Gastrocnemius medialis (tissue), 4 donors: ENCODE data around the gene SPATS2L.

Experiments
- CTCF ChIP-seq, 5 experiments: fragments of 450-650 bp in 3 of 5; fragments of 200-600 bp in 2 of 5; sonication (generic) in 2 of 5; IDR thresholded peaks in 4 of 5; conservative IDR thresholded peaks in 1 of 5; 1 replicate in 4 of 5; 2 replicates in 1 of 5; pipeline ENCODE4 v1.5.1; 2016 to 2019; ENCODE audit warnings: antibody characterized with exemption in 5 of 5, mild to moderate bottlenecking in 3 of 5, moderate library complexity in 3 of 5
- POLR2A ChIP-seq, 2 donors: fragments of 450-650 bp; IDR thresholded peaks; one replicate each; pipeline ENCODE4 v1.6.1; 2017; ENCODE audit warnings: antibody characterized with exemption in 2 of 2, mild to moderate bottlenecking in 2 of 2, moderate library complexity in 2 of 2

- TF ChIP-seq POLR2A (IDR thresholded peaks at IDR 0.05) (no peak), CTCF (IDR thresholded peaks at IDR 0.05 in 4 of 5, conservative IDR thresholded peaks at IDR 0.05 in 1 of 5) (no peak)
These were observed 19.9 kb upstream of the SPATS2L start for GRCh38 chr2:200286578-200286977.
